HEK293 (cell line): ENCODE data around the gene MTUS2.

Experiments
- CTCF ChIA-PET: fragments of 350-600 bp; formaldehyde crosslinking; extraction: SDS; loops from one replicate; lab custom pipeline; 2021; ENCODE audit warnings: antibody characterized with exemption; lab: Yijun Ruan, JAX
- POLR2A ChIA-PET: fragments of 300-600 bp; formaldehyde crosslinking; extraction: SDS; loops from one replicate; lab custom pipeline; 2020; ENCODE audit warnings: antibody characterized with exemption, inconsistent platforms; lab: Yijun Ruan, JAX
- H3K27ac ChIP-seq: fragments of 200-500 bp; sonication (Bioruptor generic); 2 replicates; pipeline ENCODE4 v1.5.1; 2014; ENCODE audit warnings: low read depth, low read length, control low read depth, inconsistent platforms; ENCODE audit errors: extremely low read depth
- H3K36me3 ChIP-seq, 2 experiments: fragments of 200-500 bp in 1 of 2; sonication (Bioruptor generic) in 1 of 2; 1 replicate in 1 of 2; 2 replicates in 1 of 2; pipeline ENCODE4 v1.5.1; 2014 to 2017; ENCODE audit warnings: inconsistent platforms in 2 of 2, low read length in 2 of 2; ENCODE audit not compliant: control insufficient read depth in 2 of 2, insufficient read depth in 1 of 2
- H3K4me1 ChIP-seq: fragments of 200-500 bp; sonication (Bioruptor generic); 2 replicates; pipeline ENCODE4 v1.5.1; 2014; ENCODE audit warnings: mild to moderate bottlenecking, low read length, inconsistent platforms; ENCODE audit not compliant: control insufficient read depth, insufficient read depth
- H3K4me3 ChIP-seq: 2 replicates; pipeline ENCODE4 v1.5.1; 2011; ENCODE audit warnings: low read depth, mild to moderate bottlenecking, control low read depth, low read length, moderate library complexity
- H3K9me3 ChIP-seq: fragments of 200-500 bp; sonication (Bioruptor generic); 2 replicates; pipeline ENCODE4 v1.5.1; 2014; ENCODE audit warnings: low read depth, low read length, inconsistent platforms; ENCODE audit not compliant: control insufficient read depth, insufficient read depth
- BCL11B ChIP-seq: fragments of 450-650 bp; formaldehyde crosslinking; IDR thresholded peaks from 2 replicates; pipeline ENCODE4 v1.5.1; 2016; ENCODE audit warnings: low read depth, missing biosample characterization, missing genetic modification characterization
- GLI2 ChIP-seq: fragments of 450-650 bp; formaldehyde crosslinking; IDR thresholded peaks from 2 replicates; pipeline ENCODE4; 2017; ENCODE audit warnings: missing biosample characterization, missing genetic modification characterization, low read depth, borderline replicate concordance
- KLF1 ChIP-seq: fragments of 450-650 bp; formaldehyde crosslinking; IDR thresholded peaks from 2 replicates; pipeline ENCODE4 v1.5.1; 2016; ENCODE audit warnings: missing biosample characterization, missing genetic modification characterization
- KLF16 ChIP-seq: fragments of 450-650 bp; formaldehyde crosslinking; IDR thresholded peaks from 2 replicates; pipeline ENCODE4 v1.5.1; 2017; ENCODE audit warnings: missing biosample characterization, missing genetic modification characterization
- PRDM6 ChIP-seq: fragments of 450-650 bp; formaldehyde crosslinking; IDR thresholded peaks from 2 replicates; pipeline ENCODE4 v1.5.1; 2017; ENCODE audit warnings: missing biosample characterization, missing genetic modification characterization
- REST ChIP-seq: fragments of 450-650 bp; formaldehyde crosslinking; IDR thresholded peaks from 2 replicates; pipeline ENCODE4 v1.5.1; 2016; ENCODE audit warnings: missing biosample characterization, missing genetic modification characterization
- SP2 ChIP-seq: fragments of 450-650 bp; formaldehyde crosslinking; IDR thresholded peaks from 2 replicates; pipeline ENCODE4 v1.5.1; 2016; ENCODE audit warnings: missing biosample characterization, missing genetic modification characterization
- ZBTB7A ChIP-seq: fragments of 450-650 bp; formaldehyde crosslinking; IDR thresholded peaks from 2 replicates; pipeline ENCODE4 v1.5.1; 2016; ENCODE audit warnings: low read depth, missing biosample characterization, missing genetic modification characterization
- ZNF2 ChIP-seq: fragments of 450-650 bp; formaldehyde crosslinking; IDR thresholded peaks from 2 replicates; pipeline ENCODE4 v1.5.1; 2016; ENCODE audit warnings: missing biosample characterization, missing genetic modification characterization
- ZNF23 ChIP-seq: fragments of 450-650 bp; formaldehyde crosslinking; IDR thresholded peaks from 2 replicates; pipeline ENCODE4 v1.5.1; 2016; ENCODE audit warnings: missing biosample characterization, missing genetic modification characterization, borderline replicate concordance
- ZNF274 ChIP-seq, 2 experiments: fragments of 200-500 bp in 1 of 2; fragments of 450-650 bp in 1 of 2; sonication (Bioruptor generic) in 1 of 2; formaldehyde crosslinking in 1 of 2; IDR thresholded peaks; 2 replicates each; pipeline versions ENCODE4 v1.5.1 to v1.6.1; 2014 to 2016; ENCODE audit warnings: borderline replicate concordance in 1 of 2, inconsistent platforms in 1 of 2, low read length in 1 of 2, missing biosample characterization in 1 of 2, missing genetic modification characterization in 1 of 2
- ZNF423 ChIP-seq: fragments of 450-650 bp; formaldehyde crosslinking; IDR thresholded peaks from 2 replicates; pipeline ENCODE4 v1.5.1; 2016; ENCODE audit warnings: missing biosample characterization, missing genetic modification characterization
- ZNF518A ChIP-seq: fragments of 450-650 bp; formaldehyde crosslinking; conservative IDR thresholded peaks from 2 replicates; pipeline ENCODE4 v1.5.1; 2016; ENCODE audit warnings: low read depth, missing biosample characterization, missing genetic modification characterization
- ZNF548 ChIP-seq: fragments of 450-650 bp; formaldehyde crosslinking; IDR thresholded peaks from 2 replicates; pipeline ENCODE4 v1.5.1; 2016; ENCODE audit warnings: missing biosample characterization, missing genetic modification characterization
- ZNF558 ChIP-seq: fragments of 450-650 bp; formaldehyde crosslinking; IDR thresholded peaks from 2 replicates; pipeline ENCODE4 v1.5.1; 2016; ENCODE audit warnings: missing biosample characterization, missing genetic modification characterization
- ZNF580 ChIP-seq: fragments of 450-650 bp; formaldehyde crosslinking; IDR thresholded peaks from 2 replicates; pipeline ENCODE4 v1.5.1; 2016; ENCODE audit warnings: missing biosample characterization, missing genetic modification characterization
- ZNF677 ChIP-seq: fragments of 450-650 bp; IDR thresholded peaks from 2 replicates; pipeline ENCODE4 v1.5.0; 2018; ENCODE audit warnings: missing biosample characterization, mild to moderate bottlenecking, missing genetic modification characterization, moderate library complexity
- ZNF776 ChIP-seq: fragments of 450-650 bp; formaldehyde crosslinking; IDR thresholded peaks from 2 replicates; pipeline ENCODE4 v1.5.0; 2017; ENCODE audit warnings: missing biosample characterization, missing genetic modification characterization, borderline replicate concordance
- ZNF791 ChIP-seq: fragments of 450-650 bp; formaldehyde crosslinking; IDR thresholded peaks from 2 replicates; pipeline ENCODE4 v1.5.1; 2016; ENCODE audit warnings: missing biosample characterization, missing genetic modification characterization
- ZNF843 ChIP-seq: fragments of 450-650 bp; formaldehyde crosslinking; IDR thresholded peaks from 2 replicates; pipeline ENCODE4 v1.5.1; 2016; ENCODE audit warnings: missing biosample characterization, missing genetic modification characterization
- ZSCAN4 ChIP-seq: fragments of 450-650 bp; formaldehyde crosslinking; IDR thresholded peaks from 2 replicates; pipeline ENCODE4 v1.5.1; 2017; ENCODE audit warnings: missing biosample characterization, missing genetic modification characterization
- ZSCAN5A ChIP-seq: fragments of 450-650 bp; formaldehyde crosslinking; IDR thresholded peaks from 2 replicates; pipeline ENCODE4 v1.5.1; 2016; ENCODE audit warnings: missing biosample characterization, missing genetic modification characterization

Gene MTUS2

GRCh38 chr13:29281932-29282495 is 461.9 kb downstream of the MTUS2 start:
- no peaks in the 10 kb centered on the region for H3K4me1 ChIP-seq
- ChIA-PET CTCF (no interaction called here), POLR2A (no interaction called here)
- H3K36me3 ChIP-seq = no peaks in the 10 kb centered on the region
- H3K9me3 ChIP-seq = no peaks in the 10 kb centered on the region
- TF ChIP-seq KLF1 (tag by site-specific recombination) = no peak
- TF ChIP-seq ZNF791 (tag by site-specific recombination) = no peak
- TF ChIP-seq ZNF580 = no peak
- no peak for TF ChIP-seq KLF16 (tag by site-specific recombination)
- TF ChIP-seq REST (tag by site-specific recombination) = no peak
- TF ChIP-seq BCL11B = no peak
- no peak for TF ChIP-seq ZSCAN5A (tag by site-specific recombination)
- TF ChIP-seq ZNF677 = no peak
- no peak for TF ChIP-seq GLI2 (tag by site-specific recombination)
- TF ChIP-seq ZSCAN4 (tag by site-specific recombination) = no peak
- TF ChIP-seq ZBTB7A (tag by site-specific recombination) = no peak
- no peak for TF ChIP-seq ZNF843 (tag by site-specific recombination)
- TF ChIP-seq PRDM6 (tag by site-specific recombination) = no peak
- TF ChIP-seq ZNF2 = no peak
- H3K27ac ChIP-seq = no peak overlapping the region
- H3K4me3 ChIP-seq = no peak overlapping the region

- no peaks in the 10 kb centered on the region for H3K9me3 ChIP-seq
- H3K36me3 ChIP-seq = no peaks in the 10 kb centered on the region
- H3K4me3 ChIP-seq = no peak overlapping the region
- H3K27ac ChIP-seq = no peak overlapping the region
- CTCF ChIA-PET = no interaction called here
- H3K4me1 ChIP-seq = no peaks in the 10 kb centered on the region
- POLR2A ChIA-PET = no interaction called here
- no peak for TF ChIP-seq ZNF518A (tag by site-specific recombination)
- TF ChIP-seq ZNF776 (tag by site-specific recombination) = no peak
- no peak for TF ChIP-seq SP2
- TF ChIP-seq ZNF548 (tag by site-specific recombination) = no peak
- TF ChIP-seq ZNF423 = no peak
- no peak for TF ChIP-seq ZNF23
- no peak for TF ChIP-seq ZNF558 (tag by site-specific recombination)
- no peak for TF ChIP-seq ZNF274 (IDR thresholded peaks at IDR 0.05; ENCODE audit: low read length)
- TF ChIP-seq ZNF274 (tag by site-specific recombination; IDR thresholded peaks at IDR 0.05; ENCODE audit: borderline replicate concordance) = no peak
These were observed 464.6 kb downstream of the MTUS2 start for GRCh38 chr13:29284726-29285125.
